ENCODE results near the gene SCAF8.
A peak's percentile ranks its signal among the peaks of the same experiment; 100 is the strongest.
"Not testable (repeated sequence)": the region's sequence is repeated elsewhere in the genome, so short reads cannot be mapped to it uniquely, and the experiment has no call there.

Gene SCAF8

GRCh38 chr6:154732538-154733182 lies 556 bp upstream of the SCAF8 start:
- intact Hi-C loops (cut with DNase I): loop anchor here (1.0 to 5.0 kb wide), 4 partner anchors 55 to 580 kb away; partner anchors contain the start of gene TFB1M
- DNase-seq: peak; percentile 34 to 93 (median 53)

- DNase-seq: peak; percentile 90 to 99 (median 94)
- intact Hi-C loops (cut with DNase I): loop anchor here (1.0 to 5.0 kb wide), 4 partner anchors 57 to 578 kb away; partner anchors contain the start of gene TFB1M
Measured at GRCh38 chr6:154733626-154734382, 588 bp downstream of the SCAF8 start.

- DNase-seq: no peak
- intact Hi-C loops (cut with DNase I): no loop called here
Measured at GRCh38 chr6:154736618-154737259, 3.5 kb downstream of the SCAF8 start.

- peak in 1 of 10 donors; percentile 44 for DNase-seq
- intact Hi-C loops (cut with DNase I): no loop called here
Measured at GRCh38 chr6:154737424-154737823, 4.2 kb downstream of the SCAF8 start.

- intact Hi-C loops (cut with DNase I): no loop called here
- no peak for DNase-seq
Measured at GRCh38 chr6:154738551-154738961, 5.3 kb downstream of the SCAF8 start.

- DNase-seq: no peak
- intact Hi-C loops (cut with DNase I): no loop called here
Measured at GRCh38 chr6:154740658-154741057, 7.4 kb downstream of the SCAF8 start.

GRCh38 chr6:154742891-154743290 lies 9.7 kb downstream of the SCAF8 start:
- intact Hi-C loops (cut with DNase I): no loop called here
- no peak for DNase-seq

GRCh38 chr6:154744029-154744745 lies 11.0 kb downstream of the SCAF8 start:
- intact Hi-C loops (cut with DNase I); DNase-seq: not testable (repeated sequence)

- intact Hi-C loops (cut with DNase I): no loop called here
- DNase-seq: no peak
Measured at GRCh38 chr6:154745243-154745642, 12.0 kb downstream of the SCAF8 start.

GRCh38 chr6:154749341-154749740 lies 16.1 kb downstream of the SCAF8 start:
- no peak for DNase-seq
- intact Hi-C loops (cut with DNase I): no loop called here

GRCh38 chr6:154751011-154751800 lies 18.0 kb downstream of the SCAF8 start:
- intact Hi-C loops (cut with DNase I): no loop called here
- DNase-seq: no peak

- intact Hi-C loops (cut with DNase I): no loop called here
- no peak for DNase-seq
Measured at GRCh38 chr6:154752022-154752421, 18.8 kb downstream of the SCAF8 start.

GRCh38 chr6:154754152-154754551 lies 20.9 kb downstream of the SCAF8 start:
- intact Hi-C loops (cut with DNase I): no loop called here
- no peak for DNase-seq

GRCh38 chr6:154757352-154758050 lies 24.3 kb downstream of the SCAF8 start:
- intact Hi-C loops (cut with DNase I): no loop called here

GRCh38 chr6:154758125-154758524 lies 24.9 kb downstream of the SCAF8 start:
- intact Hi-C loops (cut with DNase I): no loop called here
- no peak for DNase-seq

More at GRCh38 chr6:154757352-154758050, 24.3 kb downstream of the SCAF8 start:
- no peak for DNase-seq

- no peak for DNase-seq
- intact Hi-C loops (cut with DNase I): no loop called here
Measured at GRCh38 chr6:154763650-154764049, 30.4 kb downstream of the SCAF8 start.

GRCh38 chr6:154765273-154765672 lies 32.1 kb downstream of the SCAF8 start:
- no peak for DNase-seq
- intact Hi-C loops (cut with DNase I): no loop called here

GRCh38 chr6:154766288-154766687 lies 33.1 kb downstream of the SCAF8 start:
- DNase-seq: no peak
- intact Hi-C loops (cut with DNase I): no loop called here

GRCh38 chr6:154767003-154767723 lies 33.9 kb downstream of the SCAF8 start:
- intact Hi-C loops (cut with DNase I): no loop called here
- no peak for DNase-seq

All from posterior cingulate gyrus (tissue), 11 donors.